Tibial nerve (tissue), 4 donors: ENCODE data around the gene SETDB1. TPM values are rescaled to one million over a fixed set of nuclear protein-coding genes. Genes with fewer than 3 reads are reported as not detected.

ENCODE experiments used
- DNase-seq, 2 donors: peaks; one replicate each; pipeline ENCODE4 v3.0.0-alpha.2; 2019; ENCODE audit warnings: low spot score in 2 of 2
- H3K27ac ChIP-seq, 4 donors: fragments of 200-600 bp; sonication (generic) in 3 of 4; one replicate each; pipeline ENCODE4 v1.5.1; 2017 to 2019; ENCODE audit warnings: mild to moderate bottlenecking in 1 of 4
- H3K27me3 ChIP-seq, 2 donors: fragments of 200-600 bp; sonication (generic) in 1 of 2; one replicate each; pipeline versions ENCODE4 v1.5.1 to v1.6.0; 2017 to 2019
- H3K36me3 ChIP-seq, 3 donors: fragments of 200-600 bp; sonication (generic); one replicate each; pipeline ENCODE4 v1.5.1; 2018 to 2019
- H3K4me1 ChIP-seq, 4 donors: fragments of 200-600 bp; sonication (generic) in 3 of 4; one replicate each; pipeline ENCODE4 v1.5.1; 2017 to 2019
- H3K4me3 ChIP-seq, 4 donors: fragments of 200-600 bp; sonication (generic) in 3 of 4; one replicate each; pipeline ENCODE4 v1.5.1; 2017 to 2019; ENCODE audit warnings: mild to moderate bottlenecking in 1 of 4, moderate library complexity in 1 of 4
- H3K9me3 ChIP-seq, 4 donors: fragments of 200-600 bp; sonication (generic) in 3 of 4; one replicate each; pipeline ENCODE4 v1.5.1; 2017 to 2019
- EP300 ChIP-seq, 2 donors: sonication (generic); formaldehyde crosslinking; IDR thresholded peaks; one replicate each; pipeline ENCODE4 v1.6.1; 2017; ENCODE audit warnings: antibody characterized with exemption in 2 of 2, mild to moderate bottlenecking in 1 of 2
- POLR2A ChIP-seq, 2 donors: fragments of 450-650 bp; IDR thresholded peaks; one replicate each; pipeline ENCODE4 v1.6.1; 2017; ENCODE audit warnings: antibody characterized with exemption in 2 of 2, mild to moderate bottlenecking in 2 of 2, moderate library complexity in 2 of 2
- WGBS, 2 donors: methylation state at CpG; one replicate each; pipeline ENCODE4 v1.1.5; 2018; 5-methylcytosine and 5-hydroxymethylcytosine counted together
- total RNA-seq, 4 donors: library from RNA; depleted of rRNA; stranded (reverse); fragments of >200 nt; gene quantifications; one replicate each; pipeline ENCODE4 v1.1.0, GENCODE V29; 2016
- TF ChIP-seq, protein P1 (sequence below), 5 experiments: fragments of 200-600 bp in 3 of 5; fragments of 450-650 bp in 2 of 5; sonication (generic) in 3 of 5; IDR thresholded peaks; one replicate each; pipeline ENCODE4 v1.5.1; 2016 to 2019; ENCODE audit warnings: antibody characterized with exemption in 5 of 5, mild to moderate bottlenecking in 3 of 5, moderate library complexity in 2 of 5

SETDB1 gene
- total RNA-seq, 4 donors from 2014 or later: 30.6 to 42.9 (median 35.3) TPM

DNA sequence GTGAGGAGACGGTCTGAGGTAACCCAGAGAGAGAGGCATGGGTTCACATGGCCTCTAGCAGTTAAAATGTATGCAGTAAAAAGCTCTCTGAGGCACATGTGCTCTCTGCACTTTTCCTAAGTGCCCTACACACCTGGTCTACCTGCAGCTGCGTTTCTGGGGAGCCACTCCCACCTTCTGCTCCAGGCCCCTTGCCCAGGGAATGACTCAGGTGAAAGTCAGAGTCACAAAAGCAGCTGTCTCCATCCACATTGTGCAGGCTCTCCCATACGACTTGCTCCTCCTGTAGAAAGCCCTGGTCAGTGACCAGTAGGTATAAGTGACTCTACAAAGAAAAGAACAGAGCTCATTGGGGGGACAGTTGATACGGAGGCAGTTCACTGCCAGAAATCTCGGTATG is 71.8 kb downstream of the SETDB1 start:
- TF ChIP-seq EP300 (IDR thresholded peaks at IDR 0.05) (no peak), POLR2A (IDR thresholded peaks at IDR 0.05) (no peak)
- TF ChIP-seq, protein P1, sequence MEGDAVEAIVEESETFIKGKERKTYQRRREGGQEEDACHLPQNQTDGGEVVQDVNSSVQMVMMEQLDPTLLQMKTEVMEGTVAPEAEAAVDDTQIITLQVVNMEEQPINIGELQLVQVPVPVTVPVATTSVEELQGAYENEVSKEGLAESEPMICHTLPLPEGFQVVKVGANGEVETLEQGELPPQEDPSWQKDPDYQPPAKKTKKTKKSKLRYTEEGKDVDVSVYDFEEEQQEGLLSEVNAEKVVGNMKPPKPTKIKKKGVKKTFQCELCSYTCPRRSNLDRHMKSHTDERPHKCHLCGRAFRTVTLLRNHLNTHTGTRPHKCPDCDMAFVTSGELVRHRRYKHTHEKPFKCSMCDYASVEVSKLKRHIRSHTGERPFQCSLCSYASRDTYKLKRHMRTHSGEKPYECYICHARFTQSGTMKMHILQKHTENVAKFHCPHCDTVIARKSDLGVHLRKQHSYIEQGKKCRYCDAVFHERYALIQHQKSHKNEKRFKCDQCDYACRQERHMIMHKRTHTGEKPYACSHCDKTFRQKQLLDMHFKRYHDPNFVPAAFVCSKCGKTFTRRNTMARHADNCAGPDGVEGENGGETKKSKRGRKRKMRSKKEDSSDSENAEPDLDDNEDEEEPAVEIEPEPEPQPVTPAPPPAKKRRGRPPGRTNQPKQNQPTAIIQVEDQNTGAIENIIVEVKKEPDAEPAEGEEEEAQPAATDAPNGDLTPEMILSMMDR (IDR thresholded peaks at IDR 0.05): no peak
- H3K4me1 ChIP-seq: peaks cover 0 to 74% (median 19%) of the 10 kb centered on the region in 4 donors
- WGBS, 2 donors: 70 to 77% methylated on average over 4 of the region's 5 CpGs
- H3K4me3 ChIP-seq: no peak overlapping the region
- no peaks in the 10 kb centered on the region for H3K9me3 ChIP-seq
- no peaks in the 10 kb centered on the region for H3K27me3 ChIP-seq
- peaks cover 0 to 63% (median 8%) of the 10 kb centered on the region in 3 donors for H3K36me3 ChIP-seq
- DNase-seq: no peak
- H3K27ac ChIP-seq: peak overlapping the region in 3 of 4 donors; percentile 14 to 86 (median 85)

DNA sequence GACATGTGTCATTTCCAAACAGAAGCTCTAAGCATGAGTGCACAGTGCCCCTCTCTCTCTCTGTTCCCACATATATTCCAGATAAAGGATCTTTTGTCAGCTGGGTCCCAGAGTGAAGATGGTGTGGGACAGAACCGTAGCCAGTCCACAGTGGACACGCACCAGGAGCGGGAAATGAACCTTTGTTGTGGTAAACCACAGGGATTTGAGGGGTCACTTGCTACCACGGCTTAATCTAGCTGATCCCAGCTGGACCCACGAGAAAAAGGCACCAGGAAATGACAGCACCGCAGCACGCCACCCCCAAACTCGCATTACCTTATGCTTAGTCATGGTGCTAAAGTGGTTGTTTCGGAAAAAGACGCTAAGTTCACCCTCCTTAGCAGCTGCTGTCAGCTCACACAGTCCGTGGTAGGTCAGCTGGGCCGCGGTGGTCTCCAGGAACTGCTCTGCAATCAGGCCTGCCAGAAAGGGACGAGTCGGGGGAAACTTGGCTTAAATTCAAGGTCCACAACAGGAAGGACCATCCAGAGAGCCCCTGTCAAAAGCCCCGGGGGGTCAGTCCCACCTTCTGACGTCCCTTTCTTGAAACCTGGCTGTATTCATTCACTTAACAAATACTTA is 73.0 kb downstream of the SETDB1 start:
- DNase-seq: no peak
- Histone ChIP-seq H3K4me1 (peaks cover 0 to 81% (median 30%) of the 10 kb centered on the region in 4 donors), H3K4me3 (no peak overlapping the region), H3K36me3 (peaks cover 0 to 63% (median 8%) of the 10 kb centered on the region in 3 donors), H3K27me3 (no peaks in the 10 kb centered on the region), H3K9me3 (no peaks in the 10 kb centered on the region), H3K27ac (peak overlapping the region; percentile 3 to 86 (median 66))
- TF ChIP-seq POLR2A (IDR thresholded peaks at IDR 0.05) (no peak), EP300 (IDR thresholded peaks at IDR 0.05) (no peak)
- TF ChIP-seq, protein P1 (IDR thresholded peaks at IDR 0.05): no peak
- WGBS, 2 donors: 56 to 63% methylated on average over 14 to 17 of the region's 17 CpGs

- Histone ChIP-seq H3K4me3 (no peak overlapping the region), H3K27me3 (no peaks in the 10 kb centered on the region), H3K9me3 (no peaks in the 10 kb centered on the region), H3K36me3 (peaks cover 0 to 63% (median 8%) of the 10 kb centered on the region in 3 donors), H3K27ac (peak overlapping the region in 3 of 4 donors; percentile 48 to 86 (median 85)), H3K4me1 (peaks cover 0 to 86% (median 33%) of the 10 kb centered on the region in 4 donors)
- 88 to 98% methylated on average over 2 of the region's 2 CpGs for WGBS, 2 donors
- DNase-seq: no peak
- TF ChIP-seq POLR2A (IDR thresholded peaks at IDR 0.05) (no peak), EP300 (IDR thresholded peaks at IDR 0.05) (no peak)
- TF ChIP-seq, protein P1 (IDR thresholded peaks at IDR 0.05): no peak
These were observed 73.8 kb downstream of the SETDB1 start for GRCh38 chr1:150999926-151000325.

- Histone ChIP-seq H3K27ac (peak overlapping the region in 2 of 4 donors; percentile 85 to 86), H3K4me3 (no peak overlapping the region), H3K36me3 (peaks cover 0 to 63% (median 8%) of the 10 kb centered on the region in 3 donors), H3K4me1 (peaks cover 0 to 85% (median 35%) of the 10 kb centered on the region in 4 donors), H3K27me3 (no peaks in the 10 kb centered on the region), H3K9me3 (no peaks in the 10 kb centered on the region)
- TF ChIP-seq, protein P1 (IDR thresholded peaks at IDR 0.05): no peak
- TF ChIP-seq EP300 (IDR thresholded peaks at IDR 0.05): no peak
- 93 to 94% methylated on average over 3 of the region's 3 CpGs for WGBS, 2 donors
- no peak for DNase-seq
These were observed 74.2 kb downstream of the SETDB1 start for GRCh38 chr1:151000408-151000807.

GRCh38 chr1:151001602-151002001 is 75.4 kb downstream of the SETDB1 start:
- no peaks in the 10 kb centered on the region for H3K27me3 ChIP-seq
- H3K4me1 ChIP-seq: peaks cover 0 to 78% (median 34%) of the 10 kb centered on the region in 4 donors
- no peak overlapping the region for H3K4me3 ChIP-seq
- WGBS, 2 donors: 71 to 72% methylated on average over 4 of the region's 4 CpGs
- DNase-seq: no peak
- H3K9me3 ChIP-seq: no peaks in the 10 kb centered on the region
- TF ChIP-seq EP300 (IDR thresholded peaks at IDR 0.05) (no peak), POLR2A (IDR thresholded peaks at IDR 0.05) (no peak)
- TF ChIP-seq, protein P1 (IDR thresholded peaks at IDR 0.05): no peak
- H3K27ac ChIP-seq: peak overlapping the region in 2 of 4 donors; percentile 86 to 91
- H3K36me3 ChIP-seq: peaks cover 0 to 60% (median 8%) of the 10 kb centered on the region in 3 donors
